Stimulated activated CD8-positive, alpha-beta memory T cell treated with anti-CD3 and anti-CD28 coated beads, Interleukin-7, amount 100 ng/mL, for 4 hours (primary cell): Measurements from ENCODE around the gene MAP6.

ENCODE experiments used
- DNase-seq, 2 donors: peaks; one replicate each; pipeline ENCODE4 v3.0.0-alpha.2; 2020; ENCODE audit warnings: low read depth in 2 of 2

MAP6 gene

DNA sequence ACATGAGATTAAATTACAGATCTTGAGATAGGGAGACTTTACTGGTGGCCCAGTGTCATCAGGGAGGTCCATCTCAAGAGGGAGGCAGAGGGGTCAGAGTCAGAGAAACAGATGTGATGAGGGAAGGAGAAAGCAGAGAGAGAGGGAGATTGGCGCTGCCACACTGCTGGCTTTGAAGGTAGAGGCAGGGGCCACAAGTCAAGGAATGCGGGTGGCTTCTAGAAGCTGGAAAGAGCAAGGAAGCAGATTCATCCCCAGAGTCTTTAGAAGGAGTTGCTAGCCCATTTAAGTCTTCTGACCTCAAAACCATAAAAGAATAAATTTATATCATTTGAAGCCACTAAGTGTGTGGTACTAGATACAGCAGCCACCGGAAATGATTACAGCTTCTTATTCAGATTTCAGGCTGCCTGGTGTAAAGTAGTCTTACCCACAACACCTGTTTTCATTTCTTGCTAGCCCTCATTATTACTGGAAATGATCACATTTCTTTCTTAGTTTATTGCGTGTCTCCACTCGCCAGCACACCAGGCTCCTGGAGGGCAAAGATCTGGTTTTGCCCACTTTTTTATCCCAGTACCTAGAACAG, 119.4 kb downstream of the MAP6 start:
- no peak for DNase-seq

- DNase-seq = no peak
These were observed 120.1 kb downstream of the MAP6 start for GRCh38 chr11:75548595-75549272.

- no peak for DNase-seq
These were observed 121.2 kb downstream of the MAP6 start for GRCh38 chr11:75547617-75548058.

GRCh38 chr11:75547177-75547576, 121.7 kb downstream of the MAP6 start:
- no peak for DNase-seq

- DNase-seq = no peak
These were observed 125.0 kb downstream of the MAP6 start for GRCh38 chr11:75543806-75544205.

DNA sequence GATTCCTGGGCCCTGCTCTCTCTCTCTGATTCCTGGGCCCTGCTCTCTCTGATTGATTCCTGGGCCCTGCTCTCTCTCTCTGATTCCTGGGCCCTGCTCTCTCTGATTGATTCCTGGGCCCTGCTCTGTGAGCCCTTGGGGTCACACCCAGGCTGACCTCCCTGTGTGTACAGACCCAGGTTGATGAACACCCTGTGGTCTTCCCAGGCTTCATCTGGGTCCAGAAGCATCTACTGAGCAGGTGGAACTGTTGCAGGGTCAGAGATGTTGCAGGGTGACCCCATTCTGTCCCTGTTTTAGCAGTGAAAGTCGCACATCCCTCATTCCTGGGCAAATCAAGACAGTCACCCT, 126.8 kb downstream of the MAP6 start:
- no peak for DNase-seq

- DNase-seq = no peak
These were observed 127.4 kb downstream of the MAP6 start for GRCh38 chr11:75541193-75542087.

GRCh38 chr11:75539459-75540334, 129.1 kb downstream of the MAP6 start:
- no peak for DNase-seq

GRCh38 chr11:75538150-75538942, 130.5 kb downstream of the MAP6 start:
- no peak for DNase-seq

GRCh38 chr11:75537740-75538139, 131.1 kb downstream of the MAP6 start:
- DNase-seq = no peak
